Right lobe of liver (tissue), 6 donors: ENCODE results near the gene ST8SIA5. TPM values are rescaled to one million over a fixed set of nuclear protein-coding genes. Genes with fewer than 3 reads are reported as not detected.
A peak's percentile ranks its signal among the peaks of the same experiment; 100 is the strongest.

Experiments
- ATAC-seq, 4 donors: fragments of 200-7000 bp; cut with Tn5 transposase; one replicate each; pipeline ENCODE4 v1.9.1; 2020; ENCODE audit warnings: mild to moderate bottlenecking in 4 of 4, moderate library complexity in 4 of 4
- DNase-seq, 3 donors: peaks; one replicate each; pipeline ENCODE4 v3.0.0-alpha.2; 2020
- H3K27ac ChIP-seq, 3 donors: fragments of 200-600 bp; one replicate each; pipeline ENCODE4 v1.8.0; 2022
- H3K27me3 ChIP-seq, 2 donors: fragments of 200-600 bp; one replicate each; pipeline ENCODE4 v1.8.0; 2022
- H3K36me3 ChIP-seq, 4 donors: fragments of 200-600 bp; sonication (generic) in 1 of 4; one replicate each; pipeline versions ENCODE4 v1.5.1 to v1.8.0; 2017 to 2022; ENCODE audit warnings: control low read depth in 1 of 4
- H3K4me1 ChIP-seq, 4 donors: fragments of 200-600 bp; sonication (generic) in 1 of 4; one replicate each; pipeline versions ENCODE4 v1.5.1 to v1.8.0; 2017 to 2022; ENCODE audit warnings: control low read depth in 1 of 4
- H3K4me3 ChIP-seq, 3 donors: fragments of 200-600 bp; one replicate each; pipeline ENCODE4 v1.8.0; 2022
- H3K9me3 ChIP-seq, 4 donors: fragments of 200-600 bp; sonication (generic) in 1 of 4; one replicate each; pipeline versions ENCODE4 v1.5.1 to v1.8.0; 2017 to 2022; ENCODE audit warnings: control low read depth in 1 of 4
- POLR2A ChIP-seq: fragments of 450-650 bp; IDR thresholded peaks from one replicate; pipeline ENCODE4 v1.6.1; 2017; ENCODE audit warnings: antibody characterized with exemption, mild to moderate bottlenecking
- WGBS: methylation state at CpG from one replicate; pipeline ENCODE4 v1.1.6; 2018; ENCODE audit warnings: low coverage, low lambda C conversion rate; ENCODE audit not compliant: insufficient coverage; ENCODE audit errors: missing lambda C conversion rate; 5-methylcytosine and 5-hydroxymethylcytosine counted together
- intact Hi-C, 2 donors: fragments of 100-400 bp; cut with DNase I; formaldehyde crosslinking; loops; one replicate each; pipeline versions ENCODE4 v1.11.2 to v1.14.1; 2022
- small RNA-seq, 2 experiments: library from RNA; depleted of rRNA; stranded (forward); fragments of <200 nt; gene quantifications; one replicate each; pipeline ENCODE3, GENCODE V24; 2016
- total RNA-seq, 6 experiments: library from RNA; depleted of rRNA in 2 of 6; stranded (reverse); fragments of >200 nt in 2 of 6; fragmentation: NEBNext Ultra II Directional in 3 of 6; extraction: Animal tissue kit (Norgen Biotek cat#: 25700) in 3 of 6; gene quantifications; one replicate each; pipeline versions ENCODE4 v1.1.0 to v1.2.4, GENCODE V29; 2016 to 2023
- TF ChIP-seq, protein P1 (sequence below), 4 donors: fragments of 200-600 bp in 3 of 4; fragments of 450-650 bp in 1 of 4; IDR thresholded peaks; one replicate each; pipeline versions ENCODE4 v1.5.1 to v1.8.0; 2016 to 2022; ENCODE audit warnings: antibody characterized with exemption in 4 of 4, mild to moderate bottlenecking in 2 of 4
- donor health status: DM: no; HTN: yes; CAD: no.
- donor health status: DM: no; HTN: no; CAD: no.
- donor health status: DM: no; HTN: no; CAD: no.
- donor health status: DM: no; HTN: yes; CAD: no.
- donor health status: DM: no; HTN: yes; CAD: no.

Gene ST8SIA5
- total RNA-seq, 6 experiments from 2014 or later, result 0.07 to 0.92 TPM; not detected in 4

DNA sequence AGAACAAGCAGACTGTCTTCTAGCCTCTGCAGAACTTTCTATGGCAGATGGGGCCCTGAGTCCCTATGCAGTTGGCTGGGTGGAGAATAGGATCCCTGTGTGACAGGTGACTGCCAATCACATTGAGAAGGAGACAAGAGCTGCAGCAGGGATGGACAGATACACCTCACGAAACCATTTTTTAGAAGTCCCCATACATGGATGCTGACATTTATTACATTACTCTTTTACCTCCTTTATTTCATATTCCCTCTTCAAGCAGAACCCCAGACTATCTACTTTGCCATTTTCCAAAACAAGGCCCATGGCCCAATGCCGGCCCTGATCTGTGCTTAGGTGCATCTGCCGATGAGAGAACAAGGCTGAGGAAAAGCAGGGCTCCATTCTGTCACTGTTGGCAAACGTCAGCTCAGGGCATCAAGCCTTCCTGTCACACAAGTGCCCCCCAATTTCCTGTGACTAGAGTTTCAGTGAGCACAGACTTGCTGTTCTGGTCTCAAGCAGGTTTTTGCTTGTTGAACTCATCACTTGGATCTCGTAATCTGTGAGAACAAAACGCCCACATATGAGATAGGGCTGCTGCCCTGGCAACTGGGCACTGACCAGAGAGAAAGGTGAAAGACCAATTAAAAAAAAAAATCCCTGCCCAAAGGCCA is 135.6 kb downstream of the ST8SIA5 start:
- Histone ChIP-seq H3K4me3 (no peak overlapping the region), H3K27ac (no peak overlapping the region), H3K9me3 (no peaks in the 10 kb centered on the region), H3K4me1 (no peaks in the 10 kb centered on the region), H3K36me3 (no peaks in the 10 kb centered on the region), H3K27me3 (no peaks in the 10 kb centered on the region)
- no peak for TF ChIP-seq POLR2A
- TF ChIP-seq, protein P1, sequence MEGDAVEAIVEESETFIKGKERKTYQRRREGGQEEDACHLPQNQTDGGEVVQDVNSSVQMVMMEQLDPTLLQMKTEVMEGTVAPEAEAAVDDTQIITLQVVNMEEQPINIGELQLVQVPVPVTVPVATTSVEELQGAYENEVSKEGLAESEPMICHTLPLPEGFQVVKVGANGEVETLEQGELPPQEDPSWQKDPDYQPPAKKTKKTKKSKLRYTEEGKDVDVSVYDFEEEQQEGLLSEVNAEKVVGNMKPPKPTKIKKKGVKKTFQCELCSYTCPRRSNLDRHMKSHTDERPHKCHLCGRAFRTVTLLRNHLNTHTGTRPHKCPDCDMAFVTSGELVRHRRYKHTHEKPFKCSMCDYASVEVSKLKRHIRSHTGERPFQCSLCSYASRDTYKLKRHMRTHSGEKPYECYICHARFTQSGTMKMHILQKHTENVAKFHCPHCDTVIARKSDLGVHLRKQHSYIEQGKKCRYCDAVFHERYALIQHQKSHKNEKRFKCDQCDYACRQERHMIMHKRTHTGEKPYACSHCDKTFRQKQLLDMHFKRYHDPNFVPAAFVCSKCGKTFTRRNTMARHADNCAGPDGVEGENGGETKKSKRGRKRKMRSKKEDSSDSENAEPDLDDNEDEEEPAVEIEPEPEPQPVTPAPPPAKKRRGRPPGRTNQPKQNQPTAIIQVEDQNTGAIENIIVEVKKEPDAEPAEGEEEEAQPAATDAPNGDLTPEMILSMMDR (IDR thresholded peaks at IDR 0.05), result no peak
- intact Hi-C loops, result no loop called here
- 40% methylated on average over 4 of the region's 6 CpGs for WGBS
- ATAC-seq (peak in 1 of 4 donors; percentile 74), DNase-seq (no peak)

DNA sequence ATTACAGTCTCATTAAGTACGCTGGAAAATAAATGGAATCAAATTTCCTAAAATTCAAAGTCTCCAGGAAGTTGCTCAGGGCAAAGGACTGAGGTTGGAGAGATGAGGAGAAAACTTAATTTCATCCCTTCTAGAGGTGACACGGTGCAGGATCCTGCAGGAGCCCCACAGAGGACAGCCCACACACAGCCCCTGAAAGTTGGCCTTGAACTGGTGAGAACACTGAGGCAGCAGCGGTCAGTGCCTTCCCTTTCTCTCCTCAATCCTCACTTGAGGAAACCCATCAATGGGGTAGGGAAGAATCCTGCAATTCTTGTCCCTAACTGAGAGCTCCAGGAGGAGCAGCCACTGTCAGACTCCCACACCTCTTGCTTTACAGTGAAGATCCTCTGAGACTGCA is 137.3 kb downstream of the ST8SIA5 start:
- H3K36me3 ChIP-seq, result no peaks in the 10 kb centered on the region
- TF ChIP-seq POLR2A, result no peak
- TF ChIP-seq, protein P1 (IDR thresholded peaks at IDR 0.05), result no peak
- H3K4me3 ChIP-seq, result no peak overlapping the region
- ATAC-seq, result no peak
- H3K27ac ChIP-seq, result no peak overlapping the region
- WGBS, result 65% methylated on average over 2 of the region's 3 CpGs
- H3K9me3 ChIP-seq, result no peaks in the 10 kb centered on the region
- no peaks in the 10 kb centered on the region for H3K27me3 ChIP-seq
- DNase-seq, result no peak
- intact Hi-C loops, result no loop called here
- H3K4me1 ChIP-seq, result no peaks in the 10 kb centered on the region

Small RNA genes lying within 50 kb of the gene (small RNA-seq; reads per million reads assigned to genes)
- gene AC090311.1, result 0 reads per million in 2 experiments

Other genes with a start within 250 kb of the ST8SIA5 start
- not detected for gene LOXHD1, start 99.8 kb downstream of the ST8SIA5 start, total RNA-seq
- 10 to 100 TPM in 5 of 6 experiments, 1 to 10 TPM in 1; 8.3 to 21.8 (median 13.3) TPM for gene PIAS2, start 160.5 kb upstream of the ST8SIA5 start, total RNA-seq
- 1 to 10 TPM; 1.2 to 5.1 (median 2.7) TPM for gene KATNAL2, start 160.5 kb upstream of the ST8SIA5 start, total RNA-seq